ENCODE results near the gene CEP57. TPM values are rescaled to one million over a fixed set of nuclear protein-coding genes. Genes with fewer than 3 reads are reported as not detected.
"Not testable (repeated sequence)": the region's sequence is repeated elsewhere in the genome, so short reads cannot be mapped to it uniquely, and the experiment has no call there.

The CEP57 gene
- total RNA-seq, 4 donors from 2014 or later, result 18.6 to 30.1 (median 23.8) TPM

- 89 to 90% methylated on average over 1 of the region's 1 CpG for WGBS, 2 donors
- no peak overlapping the region for H3K4me3 ChIP-seq
- no peak for TF ChIP-seq POLR2A (IDR thresholded peaks at IDR 0.05)
- TF ChIP-seq, protein P1, sequence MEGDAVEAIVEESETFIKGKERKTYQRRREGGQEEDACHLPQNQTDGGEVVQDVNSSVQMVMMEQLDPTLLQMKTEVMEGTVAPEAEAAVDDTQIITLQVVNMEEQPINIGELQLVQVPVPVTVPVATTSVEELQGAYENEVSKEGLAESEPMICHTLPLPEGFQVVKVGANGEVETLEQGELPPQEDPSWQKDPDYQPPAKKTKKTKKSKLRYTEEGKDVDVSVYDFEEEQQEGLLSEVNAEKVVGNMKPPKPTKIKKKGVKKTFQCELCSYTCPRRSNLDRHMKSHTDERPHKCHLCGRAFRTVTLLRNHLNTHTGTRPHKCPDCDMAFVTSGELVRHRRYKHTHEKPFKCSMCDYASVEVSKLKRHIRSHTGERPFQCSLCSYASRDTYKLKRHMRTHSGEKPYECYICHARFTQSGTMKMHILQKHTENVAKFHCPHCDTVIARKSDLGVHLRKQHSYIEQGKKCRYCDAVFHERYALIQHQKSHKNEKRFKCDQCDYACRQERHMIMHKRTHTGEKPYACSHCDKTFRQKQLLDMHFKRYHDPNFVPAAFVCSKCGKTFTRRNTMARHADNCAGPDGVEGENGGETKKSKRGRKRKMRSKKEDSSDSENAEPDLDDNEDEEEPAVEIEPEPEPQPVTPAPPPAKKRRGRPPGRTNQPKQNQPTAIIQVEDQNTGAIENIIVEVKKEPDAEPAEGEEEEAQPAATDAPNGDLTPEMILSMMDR (IDR thresholded peaks at IDR 0.05), result no peak
- no peaks in the 10 kb centered on the region for H3K9me3 ChIP-seq
- no peak for DNase-seq
- H3K4me1 ChIP-seq, result no peaks in the 10 kb centered on the region
- intact Hi-C loops (cut with DNase I), result no loop called here
- no peaks in the 10 kb centered on the region for H3K27me3 ChIP-seq
- H3K36me3 ChIP-seq, result peaks cover 0 to 61% (median 0%) of the 10 kb centered on the region in 3 donors
- H3K27ac ChIP-seq, result no peak overlapping the region
Observed at GRCh38 chr11:95802806-95803205, 12.5 kb downstream of the CEP57 start.

GRCh38 chr11:95803973-95804372 lies 13.7 kb downstream of the CEP57 start:
- Histone ChIP-seq H3K27ac (no peak overlapping the region), H3K36me3 (peaks cover 0 to 60% (median 0%) of the 10 kb centered on the region in 3 donors), H3K27me3 (no peaks in the 10 kb centered on the region), H3K9me3 (no peaks in the 10 kb centered on the region), H3K4me1 (no peaks in the 10 kb centered on the region), H3K4me3 (no peak overlapping the region)
- intact Hi-C loops (cut with DNase I), result no loop called here
- no peak for DNase-seq
- TF ChIP-seq POLR2A (IDR thresholded peaks at IDR 0.05), result no peak
- TF ChIP-seq, protein P1 (IDR thresholded peaks at IDR 0.05), result no peak
- WGBS, 2 donors, result 90 to 95% methylated on average over 2 of the region's 2 CpGs

- no peak for DNase-seq
- Histone ChIP-seq H3K36me3 (peaks cover 0 to 41% (median 0%) of the 10 kb centered on the region in 3 donors), H3K27ac (no peak overlapping the region), H3K27me3 (no peaks in the 10 kb centered on the region), H3K9me3 (no peaks in the 10 kb centered on the region), H3K4me3 (no peak overlapping the region), H3K4me1 (no peaks in the 10 kb centered on the region)
- intact Hi-C loops (cut with DNase I), result no loop called here
- 74 to 79% methylated on average over 2 of the region's 2 CpGs for WGBS, 2 donors
- no peak for TF ChIP-seq POLR2A (IDR thresholded peaks at IDR 0.05)
- TF ChIP-seq, protein P1 (IDR thresholded peaks at IDR 0.05), result no peak
Observed at GRCh38 chr11:95805869-95806268, 15.6 kb downstream of the CEP57 start.

- peaks cover 0 to 37% (median 0%) of the 10 kb centered on the region in 3 donors for H3K36me3 ChIP-seq
- WGBS, 2 donors, result 97 to 100% methylated on average over 1 to 5 of the region's 6 CpGs
- H3K4me1 ChIP-seq; DNase-seq; H3K9me3 ChIP-seq; H3K4me3 ChIP-seq; intact Hi-C loops (cut with DNase I); H3K27me3 ChIP-seq; H3K27ac ChIP-seq: not testable (repeated sequence)
Observed at GRCh38 chr11:95806464-95806863, 16.2 kb downstream of the CEP57 start.

- H3K27me3 ChIP-seq; H3K4me1 ChIP-seq; DNase-seq; H3K27ac ChIP-seq; H3K4me3 ChIP-seq; H3K9me3 ChIP-seq; intact Hi-C loops (cut with DNase I): not testable (repeated sequence)
- WGBS, 2 donors, result 91 to 100% methylated on average over 4 of the region's 4 CpGs
- peaks cover 0 to 41% (median 0%) of the 10 kb centered on the region in 3 donors for H3K36me3 ChIP-seq
Observed at GRCh38 chr11:95811052-95811451, 20.8 kb downstream of the CEP57 start.

DNA sequence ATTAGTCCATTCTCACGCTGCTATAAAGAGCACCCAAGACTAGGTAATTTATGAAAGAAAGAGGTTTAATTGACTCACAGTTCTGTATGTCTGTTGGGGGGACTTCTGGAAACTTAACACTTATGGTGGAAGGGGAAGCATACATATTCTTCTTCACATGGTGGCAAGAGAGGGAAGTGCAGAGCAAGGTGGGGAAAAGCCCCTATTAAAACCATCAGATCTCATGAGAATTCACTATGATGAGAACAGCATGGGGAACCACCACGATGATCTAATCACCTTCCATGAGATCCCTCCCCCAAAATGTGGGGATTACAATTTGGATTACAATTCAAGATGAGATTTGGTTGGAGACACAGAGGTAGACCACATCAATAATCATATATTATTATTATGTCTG lies 25.7 kb downstream of the CEP57 start:
- TF ChIP-seq POLR2A (IDR thresholded peaks at IDR 0.05), result no peak
- TF ChIP-seq, protein P1 (IDR thresholded peaks at IDR 0.05), result no peak
- Histone ChIP-seq H3K9me3 (no peaks in the 10 kb centered on the region), H3K4me3 (no peak overlapping the region), H3K36me3 (peaks cover 0 to 67% (median 0%) of the 10 kb centered on the region in 3 donors), H3K4me1 (no peaks in the 10 kb centered on the region), H3K27ac (no peak overlapping the region), H3K27me3 (no peaks in the 10 kb centered on the region)
- intact Hi-C loops (cut with DNase I), result no loop called here
- no peak for DNase-seq
- WGBS, 2 donors, result 92 to 100% methylated on average over 2 of the region's 2 CpGs

All from esophagus squamous epithelium (tissue), 5 donors.